Measurements from ENCODE around the gene PAAF1.

- TF ChIP-seq, protein P1, sequence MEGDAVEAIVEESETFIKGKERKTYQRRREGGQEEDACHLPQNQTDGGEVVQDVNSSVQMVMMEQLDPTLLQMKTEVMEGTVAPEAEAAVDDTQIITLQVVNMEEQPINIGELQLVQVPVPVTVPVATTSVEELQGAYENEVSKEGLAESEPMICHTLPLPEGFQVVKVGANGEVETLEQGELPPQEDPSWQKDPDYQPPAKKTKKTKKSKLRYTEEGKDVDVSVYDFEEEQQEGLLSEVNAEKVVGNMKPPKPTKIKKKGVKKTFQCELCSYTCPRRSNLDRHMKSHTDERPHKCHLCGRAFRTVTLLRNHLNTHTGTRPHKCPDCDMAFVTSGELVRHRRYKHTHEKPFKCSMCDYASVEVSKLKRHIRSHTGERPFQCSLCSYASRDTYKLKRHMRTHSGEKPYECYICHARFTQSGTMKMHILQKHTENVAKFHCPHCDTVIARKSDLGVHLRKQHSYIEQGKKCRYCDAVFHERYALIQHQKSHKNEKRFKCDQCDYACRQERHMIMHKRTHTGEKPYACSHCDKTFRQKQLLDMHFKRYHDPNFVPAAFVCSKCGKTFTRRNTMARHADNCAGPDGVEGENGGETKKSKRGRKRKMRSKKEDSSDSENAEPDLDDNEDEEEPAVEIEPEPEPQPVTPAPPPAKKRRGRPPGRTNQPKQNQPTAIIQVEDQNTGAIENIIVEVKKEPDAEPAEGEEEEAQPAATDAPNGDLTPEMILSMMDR (conservative IDR thresholded peaks at IDR 0.05; ENCODE audit: low read depth, low read length), result no peak
- no peak for TF ChIP-seq EZH2 (IDR thresholded peaks at IDR 0.05; ENCODE audit: low read length, unreplicated experiment)
- no peak for TF ChIP-seq EZH2phosphoT487 (IDR thresholded peaks at IDR 0.05; ENCODE audit: borderline replicate concordance, low read length)
Measured at GRCh38 chr11:73862986-73863385, 13.8 kb upstream of the PAAF1 start.
